SU-DHL-6 (cell line): ENCODE measurements around the gene DSTN.

Source experiments
- EZH2phosphoT487 ChIP-seq: fragments of 200-600 bp; sonication (generic), shearing (Covaris generic); conservative IDR thresholded peaks from 2 replicates; pipeline ENCODE4 v1.6.1; 2018; ENCODE audit warnings: mild to moderate bottlenecking, antibody characterized with exemption, low read length, moderate library complexity, mixed read lengths
- TF ChIP-seq, protein P1 (sequence below): fragments of 200-600 bp; sonication (generic); IDR thresholded peaks from one replicate; pipeline ENCODE4 v1.5.1; 2017; ENCODE audit warnings: antibody characterized with exemption, mild to moderate bottlenecking, low read length, moderate library complexity; ENCODE audit not compliant: insufficient read depth, poor library complexity, severe bottlenecking

- TF ChIP-seq, protein P1, sequence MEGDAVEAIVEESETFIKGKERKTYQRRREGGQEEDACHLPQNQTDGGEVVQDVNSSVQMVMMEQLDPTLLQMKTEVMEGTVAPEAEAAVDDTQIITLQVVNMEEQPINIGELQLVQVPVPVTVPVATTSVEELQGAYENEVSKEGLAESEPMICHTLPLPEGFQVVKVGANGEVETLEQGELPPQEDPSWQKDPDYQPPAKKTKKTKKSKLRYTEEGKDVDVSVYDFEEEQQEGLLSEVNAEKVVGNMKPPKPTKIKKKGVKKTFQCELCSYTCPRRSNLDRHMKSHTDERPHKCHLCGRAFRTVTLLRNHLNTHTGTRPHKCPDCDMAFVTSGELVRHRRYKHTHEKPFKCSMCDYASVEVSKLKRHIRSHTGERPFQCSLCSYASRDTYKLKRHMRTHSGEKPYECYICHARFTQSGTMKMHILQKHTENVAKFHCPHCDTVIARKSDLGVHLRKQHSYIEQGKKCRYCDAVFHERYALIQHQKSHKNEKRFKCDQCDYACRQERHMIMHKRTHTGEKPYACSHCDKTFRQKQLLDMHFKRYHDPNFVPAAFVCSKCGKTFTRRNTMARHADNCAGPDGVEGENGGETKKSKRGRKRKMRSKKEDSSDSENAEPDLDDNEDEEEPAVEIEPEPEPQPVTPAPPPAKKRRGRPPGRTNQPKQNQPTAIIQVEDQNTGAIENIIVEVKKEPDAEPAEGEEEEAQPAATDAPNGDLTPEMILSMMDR: peak; percentile 7
- TF ChIP-seq EZH2phosphoT487: no peak
Measured at GRCh38 chr20:17617868-17618672, 48.2 kb downstream of the DSTN start.
